Lung (tissue), 12 donors: ENCODE measurements around the gene PLAGL1. TPM values are rescaled to one million over a fixed set of nuclear protein-coding genes. Genes with fewer than 3 reads are reported as not detected.

Source experiments
- ATAC-seq: fragments of 200-7000 bp; cut with Tn5 transposase; one replicate; pipeline ENCODE4 v1.9.1; 2020; ENCODE audit warnings: moderate number of reproducible peaks; ENCODE audit not compliant: insufficient read depth, low FRiP score
- DNase-seq, 3 donors: peaks; one replicate each; pipeline ENCODE4 v3.0.0-alpha.2; 2013 to 2017
- H3K27ac ChIP-seq, 2 donors: one replicate each; pipeline ENCODE4 v1.5.1; 2013; ENCODE audit warnings: mild to moderate bottlenecking in 2 of 2, moderate library complexity in 2 of 2, control low read depth in 1 of 2, inconsistent platforms in 1 of 2, low read depth in 1 of 2, low read length in 1 of 2
- H3K27me3 ChIP-seq, 3 donors: one replicate each; pipeline ENCODE4 v1.5.1; 2013; ENCODE audit warnings: low read length in 2 of 3; ENCODE audit not compliant: control insufficient read depth in 3 of 3, insufficient read depth in 3 of 3
- H3K36me3 ChIP-seq, 4 donors: one replicate each; pipeline ENCODE4 v1.5.1; 2013; ENCODE audit warnings: low read length in 4 of 4, mild to moderate bottlenecking in 1 of 4, moderate library complexity in 1 of 4; ENCODE audit not compliant: control insufficient read depth in 4 of 4, insufficient read depth in 4 of 4
- H3K4me1 ChIP-seq, 5 donors: one replicate each; pipeline ENCODE4 v1.5.1; 2013; ENCODE audit warnings: low read length in 5 of 5, mild to moderate bottlenecking in 2 of 5, moderate library complexity in 1 of 5; ENCODE audit not compliant: control insufficient read depth in 5 of 5, insufficient read depth in 5 of 5
- H3K4me3 ChIP-seq: one replicate; pipeline ENCODE4 v1.5.1; 2013; ENCODE audit warnings: mild to moderate bottlenecking, control low read depth, moderate library complexity
- H3K9ac ChIP-seq, 2 donors: one replicate each; pipeline ENCODE4 v1.5.1; 2013; ENCODE audit warnings: low read length in 2 of 2, control low read depth in 1 of 2; ENCODE audit not compliant: insufficient read depth in 1 of 2
- H3K9me3 ChIP-seq, 4 donors: one replicate each; pipeline ENCODE4 v1.5.1; 2013; ENCODE audit warnings: low read length in 3 of 4, mild to moderate bottlenecking in 1 of 4, moderate library complexity in 1 of 4; ENCODE audit not compliant: control insufficient read depth in 4 of 4, insufficient read depth in 3 of 4
- WGBS, 2 donors: extraction: QIAGEN DNeasy Blood & Tissue Kit; methylation state at CpG; one replicate each; pipeline ENCODE4 v1.1.7; 2013; 5-methylcytosine and 5-hydroxymethylcytosine counted together
- polyA plus RNA-seq, 2 donors: library from polyadenylated mRNA; stranded (reverse); fragments of 200-250 nt; gene quantifications; one replicate each; pipeline ENCODE4 v1.2.1, GENCODE V29; 2013
- total RNA-seq, 2 donors: library from RNA; depleted of rRNA in 1 of 2; stranded (reverse); fragments of >200 nt in 1 of 2; gene quantifications; one replicate each; pipeline ENCODE4 v1.2.1, GENCODE V29; 2014 to 2021
- TF ChIP-seq, protein P1 (sequence below): IDR thresholded peaks from 2 replicates; pipeline ENCODE4 v1.5.1; 2012; ENCODE audit warnings: mild to moderate bottlenecking; ENCODE audit errors: control extremely low read depth, extremely low read depth
- donor health status: control.
- donor health status: control.
- donor health status: Bipolar disorder and iron deficiency.
- donor health status: healthy.
- donor health status: DM: yes; HTN: yes; CAD: no.

The PLAGL1 gene
- total and polyA plus RNA-seq, 4 donors = 15.5 to 86.9 (median 29.7) TPM

- no peaks in the 10 kb centered on the region for H3K9me3 ChIP-seq
- TF ChIP-seq, protein P1, sequence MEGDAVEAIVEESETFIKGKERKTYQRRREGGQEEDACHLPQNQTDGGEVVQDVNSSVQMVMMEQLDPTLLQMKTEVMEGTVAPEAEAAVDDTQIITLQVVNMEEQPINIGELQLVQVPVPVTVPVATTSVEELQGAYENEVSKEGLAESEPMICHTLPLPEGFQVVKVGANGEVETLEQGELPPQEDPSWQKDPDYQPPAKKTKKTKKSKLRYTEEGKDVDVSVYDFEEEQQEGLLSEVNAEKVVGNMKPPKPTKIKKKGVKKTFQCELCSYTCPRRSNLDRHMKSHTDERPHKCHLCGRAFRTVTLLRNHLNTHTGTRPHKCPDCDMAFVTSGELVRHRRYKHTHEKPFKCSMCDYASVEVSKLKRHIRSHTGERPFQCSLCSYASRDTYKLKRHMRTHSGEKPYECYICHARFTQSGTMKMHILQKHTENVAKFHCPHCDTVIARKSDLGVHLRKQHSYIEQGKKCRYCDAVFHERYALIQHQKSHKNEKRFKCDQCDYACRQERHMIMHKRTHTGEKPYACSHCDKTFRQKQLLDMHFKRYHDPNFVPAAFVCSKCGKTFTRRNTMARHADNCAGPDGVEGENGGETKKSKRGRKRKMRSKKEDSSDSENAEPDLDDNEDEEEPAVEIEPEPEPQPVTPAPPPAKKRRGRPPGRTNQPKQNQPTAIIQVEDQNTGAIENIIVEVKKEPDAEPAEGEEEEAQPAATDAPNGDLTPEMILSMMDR = no peak
- H3K4me1 ChIP-seq = peaks cover 0 to 61% (median 34%) of the 10 kb centered on the region in 5 donors
- no peak overlapping the region for H3K4me3 ChIP-seq
- no peak overlapping the region for H3K9ac ChIP-seq
- WGBS, 2 donors = 67 to 80% methylated on average over 4 of the region's 4 CpGs
- no peak for DNase-seq
- H3K36me3 ChIP-seq = peaks cover 0 to 3% (median 0%) of the 10 kb centered on the region in 4 donors
- H3K27ac ChIP-seq = no peak overlapping the region
- ATAC-seq = no peak
- no peaks in the 10 kb centered on the region for H3K27me3 ChIP-seq
These were observed 50.3 kb downstream of the PLAGL1 start for GRCh38 chr6:143957679-143958274.

DNA sequence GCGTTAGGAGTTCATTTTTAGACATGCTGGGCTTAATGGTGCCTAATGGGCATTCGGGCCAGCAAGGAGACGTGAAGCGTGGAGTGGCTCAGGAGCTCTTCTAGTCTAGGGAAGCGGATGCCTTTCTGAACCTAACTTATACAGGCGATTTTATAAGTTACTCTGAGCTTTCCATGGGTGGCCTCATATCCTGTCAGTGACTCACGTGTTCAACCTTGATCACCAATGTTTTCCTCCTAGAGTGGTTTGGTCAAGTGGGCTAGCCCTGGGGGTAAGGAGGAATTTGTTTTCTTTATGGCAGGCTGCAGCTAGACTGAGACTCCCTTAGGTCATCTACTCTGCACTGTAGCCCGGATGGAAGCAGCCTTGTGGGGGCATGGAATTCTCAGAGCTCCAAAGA is 52.1 kb downstream of the PLAGL1 start:
- WGBS, 2 donors = 90 to 95% methylated on average over 8 of the region's 8 CpGs

GRCh38 chr6:143953922-143954321 is 54.1 kb downstream of the PLAGL1 start:
- H3K9me3 ChIP-seq = no peaks in the 10 kb centered on the region
- WGBS, 2 donors = 85 to 93% methylated on average over 4 of the region's 4 CpGs
- peaks cover 0 to 3% (median 0%) of the 10 kb centered on the region in 4 donors for H3K36me3 ChIP-seq
- H3K4me3 ChIP-seq = no peak overlapping the region
- DNase-seq (no peak), ATAC-seq (no peak)
- H3K9ac ChIP-seq = no peak overlapping the region
- H3K27me3 ChIP-seq = no peaks in the 10 kb centered on the region
- peaks cover 0 to 41% (median 27%) of the 10 kb centered on the region in 5 donors for H3K4me1 ChIP-seq
- H3K27ac ChIP-seq = no peak overlapping the region
- TF ChIP-seq, protein P1 = no peak

More for the DNA sequence above, 52.1 kb downstream of the PLAGL1 start:
- peaks cover 0 to 3% (median 0%) of the 10 kb centered on the region in 4 donors for H3K36me3 ChIP-seq
- no peaks in the 10 kb centered on the region for H3K9me3 ChIP-seq
- no peak overlapping the region for H3K4me3 ChIP-seq
- TF ChIP-seq, protein P1 = no peak
- DNase-seq (no peak), ATAC-seq (no peak)
- H3K9ac ChIP-seq = no peak overlapping the region
- no peak overlapping the region for H3K27ac ChIP-seq
- peaks cover 0 to 56% (median 24%) of the 10 kb centered on the region in 5 donors for H3K4me1 ChIP-seq
- no peaks in the 10 kb centered on the region for H3K27me3 ChIP-seq
